HepG2 (cell line): ENCODE data around the gene IP6K1. TPM values are rescaled to one million over a fixed set of nuclear protein-coding genes. Genes with fewer than 3 reads are reported as not detected.

ENCODE experiments used
- AHR ChIP-seq: IDR thresholded peaks from 2 replicates; pipeline ENCODE4 v1.6.1; 2018; ENCODE audit warnings: missing genetic modification reagents, missing compliant biosample characterization
- ARID2 ChIP-seq: sonication (generic); formaldehyde crosslinking; IDR thresholded peaks from 2 replicates; pipeline ENCODE4 v1.8.1; 2022; ENCODE audit warnings: mild to moderate bottlenecking, missing genetic modification reagents, borderline replicate concordance
- EED ChIP-seq: sonication (generic); formaldehyde crosslinking; IDR thresholded peaks from 2 replicates; pipeline ENCODE4 v1.5.0; 2020; ENCODE audit warnings: mild to moderate bottlenecking, missing genetic modification reagents
- HDAC1 ChIP-seq: sonication (generic); formaldehyde crosslinking; IDR thresholded peaks from 2 replicates; pipeline ENCODE4 v1.5.1; 2020; ENCODE audit warnings: mild to moderate bottlenecking, missing genetic modification reagents
- HMGXB4 ChIP-seq, 2 experiments: sonication (generic) in 1 of 2; formaldehyde crosslinking in 1 of 2; IDR thresholded peaks; 2 replicates each; pipeline versions ENCODE4 v1.4.0 to v1.6.1; 2018 to 2020; ENCODE audit warnings: missing genetic modification reagents in 2 of 2, borderline replicate concordance in 1 of 2, low read depth in 1 of 2, mild to moderate bottlenecking in 1 of 2, missing biosample characterization in 1 of 2
- JARID2 ChIP-seq: sonication (generic); formaldehyde crosslinking; IDR thresholded peaks from 2 replicates; pipeline ENCODE4 v1.8.1; 2023; ENCODE audit warnings: missing genetic modification reagents, inconsistent platforms; ENCODE audit not compliant: insufficient replicate concordance
- NRL ChIP-seq: sonication (generic); formaldehyde crosslinking; IDR thresholded peaks from 2 replicates; pipeline ENCODE4 v1.5.0; 2020; ENCODE audit warnings: missing genetic modification reagents, mild to moderate bottlenecking, moderate library complexity, borderline replicate concordance
- PHF8 ChIP-seq: sonication (generic); formaldehyde crosslinking; IDR thresholded peaks from 2 replicates; pipeline ENCODE4 v1.5.0; 2020; ENCODE audit warnings: missing genetic modification reagents
- RARA ChIP-seq: IDR thresholded peaks from 2 replicates; pipeline ENCODE4 v1.6.1; 2016; ENCODE audit warnings: missing genetic modification reagents, missing compliant biosample characterization
- SOX6 ChIP-seq, 2 experiments: fragments of 450-650 bp in 1 of 2; sonication (generic) in 1 of 2; formaldehyde crosslinking in 1 of 2; IDR thresholded peaks; 2 replicates each; pipeline versions ENCODE4 v1.4.0 to v1.6.1; 2017 to 2020; ENCODE audit warnings: antibody characterized with exemption in 1 of 2, mild to moderate bottlenecking in 1 of 2, missing genetic modification reagents in 1 of 2
- SRF ChIP-seq: IDR thresholded peaks from 2 replicates; pipeline ENCODE4 v1.6.1; 2011; ENCODE audit warnings: mild to moderate bottlenecking, low read depth, low read length, moderate library complexity
- ZBTB33 ChIP-seq: sonication (generic); formaldehyde crosslinking; IDR thresholded peaks from 2 replicates; pipeline ENCODE4 v1.4.0; 2020; ENCODE audit warnings: missing genetic modification reagents
- ZNF260 ChIP-seq: sonication (generic); formaldehyde crosslinking; IDR thresholded peaks from 2 replicates; pipeline ENCODE4 v1.4.0; 2020; ENCODE audit warnings: missing genetic modification reagents, low read depth, mild to moderate bottlenecking, borderline replicate concordance
- ZNF263 ChIP-seq: sonication (generic); formaldehyde crosslinking; IDR thresholded peaks from 2 replicates; pipeline ENCODE4 v1.4.0; 2020; ENCODE audit warnings: missing genetic modification reagents
- ZNF280B ChIP-seq: sonication (generic); formaldehyde crosslinking; IDR thresholded peaks from 2 replicates; pipeline ENCODE4 v1.5.0; 2020; ENCODE audit warnings: missing genetic modification reagents, mild to moderate bottlenecking, borderline replicate concordance
- ZNF572 ChIP-seq: sonication (generic); formaldehyde crosslinking; IDR thresholded peaks from 2 replicates; pipeline ENCODE4 v1.5.1; 2020; ENCODE audit warnings: mild to moderate bottlenecking, missing genetic modification reagents
- ZNF607 ChIP-seq: sonication (generic); formaldehyde crosslinking; IDR thresholded peaks from 2 replicates; pipeline ENCODE4 v1.5.1; 2020; ENCODE audit warnings: missing genetic modification reagents, mild to moderate bottlenecking, borderline replicate concordance
- ZNF768 ChIP-seq: sonication (generic); formaldehyde crosslinking; IDR thresholded peaks from 2 replicates; pipeline ENCODE4 v1.4.0; 2020; ENCODE audit warnings: missing genetic modification reagents
- ZNF816 ChIP-seq: sonication (generic); formaldehyde crosslinking; IDR thresholded peaks from 2 replicates; pipeline ENCODE4 v1.8.0; 2022; ENCODE audit warnings: missing genetic modification reagents, mild to moderate bottlenecking, borderline replicate concordance
- polyA plus RNA-seq, 8 experiments: library from polyadenylated mRNA; depleted of rRNA in 3 of 8; stranded (reverse) in 7 of 8; unstranded in 1 of 8; fragments of >200 nt; fragmentation: Illumina TruSeq in 4 of 8; extraction: Trizol in 4 of 8; gene quantifications; 2 replicates each; pipeline versions ENCODE4 v1.2.1 to v1.2.3, GENCODE V29; 2011 to 2016; ENCODE audit warnings: low read depth in 4 of 8, missing spikeins in 1 of 8, mixed read lengths in 1 of 8; ENCODE audit not compliant: insufficient read depth in 1 of 8
- total RNA-seq, 5 experiments: library from RNA; depleted of rRNA; stranded (reverse); fragments of >200 nt; fragmentation: Illumina TruSeq; extraction: Trizol; gene quantifications; 2 replicates each; pipeline ENCODE4 v1.2.3, GENCODE V29; 2016; ENCODE audit warnings: low read depth in 1 of 5
- TF ChIP-seq, protein P1 (sequence below): sonication (generic); formaldehyde crosslinking; IDR thresholded peaks from 2 replicates; pipeline ENCODE4 v1.5.1; 2020; ENCODE audit warnings: mild to moderate bottlenecking, moderate library complexity, missing genetic modification reagents

The IP6K1 gene
- total and polyA plus RNA-seq, 2 of the 13 experiments (the other 11 are each of a cell fraction or from before 2014, with no cell fraction given): 17.7 to 29.7 TPM

GRCh38 chr3:49785565-49786356 is 581 bp downstream of the IP6K1 start (continued):
- TF ChIP-seq HMGXB4 (CRISPR knock-in tag; IDR thresholded peaks at IDR 0.05; ENCODE audit: borderline replicate concordance in 1 of 2, low read depth in 1 of 2): 0 out of 4 replicates have a peak, but pooled peaks of 1 of the 2 experiments have one; percentile 19
- no peak for TF ChIP-seq SOX6 (IDR thresholded peaks at IDR 0.05)
- TF ChIP-seq SOX6 (CRISPR knock-in tag; IDR thresholded peaks at IDR 0.05): no peak
- no peak for TF ChIP-seq ZNF280B (CRISPR knock-in tag)
- no peak for TF ChIP-seq SRF
- 0 out of 2 replicates have a peak, but pooled peaks have one; percentile 55 for TF ChIP-seq AHR
- TF ChIP-seq EED: 0 out of 2 replicates have a peak, but pooled peaks have one; percentile 12
- peak; percentile 89 for TF ChIP-seq ZNF263 (CRISPR knock-in tag)
- 0 out of 2 replicates have a peak, but pooled peaks have one; percentile 20 for TF ChIP-seq ZNF816
- TF ChIP-seq, protein P1, sequence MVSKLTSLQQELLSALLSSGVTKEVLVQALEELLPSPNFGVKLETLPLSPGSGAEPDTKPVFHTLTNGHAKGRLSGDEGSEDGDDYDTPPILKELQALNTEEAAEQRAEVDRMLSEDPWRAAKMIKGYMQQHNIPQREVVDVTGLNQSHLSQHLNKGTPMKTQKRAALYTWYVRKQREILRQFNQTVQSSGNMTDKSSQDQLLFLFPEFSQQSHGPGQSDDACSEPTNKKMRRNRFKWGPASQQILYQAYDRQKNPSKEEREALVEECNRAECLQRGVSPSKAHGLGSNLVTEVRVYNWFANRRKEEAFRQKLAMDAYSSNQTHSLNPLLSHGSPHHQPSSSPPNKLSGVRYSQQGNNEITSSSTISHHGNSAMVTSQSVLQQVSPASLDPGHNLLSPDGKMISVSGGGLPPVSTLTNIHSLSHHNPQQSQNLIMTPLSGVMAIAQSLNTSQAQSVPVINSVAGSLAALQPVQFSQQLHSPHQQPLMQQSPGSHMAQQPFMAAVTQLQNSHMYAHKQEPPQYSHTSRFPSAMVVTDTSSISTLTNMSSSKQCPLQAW (CRISPR knock-in tag): 0 out of 2 replicates have a peak, but pooled peaks have one; percentile 9
- TF ChIP-seq HDAC1 (CRISPR knock-in tag): 0 out of 2 replicates have a peak, but pooled peaks have one; percentile 10
- 0 out of 2 replicates have a peak, but pooled peaks have one; percentile 1 for TF ChIP-seq ZNF607 (CRISPR knock-in tag)
- peak; percentile 36; the same call in 1 of the 2 replicates for TF ChIP-seq ZNF768
- TF ChIP-seq NRL: peak; percentile 17; the same call in 1 of the 2 replicates
- no peak for TF ChIP-seq JARID2 (CRISPR knock-in tag)
- TF ChIP-seq PHF8: no peak
- no peak for TF ChIP-seq ZNF260
- no peak for TF ChIP-seq RARA (CRISPR knock-in tag)
- TF ChIP-seq ZNF572 (CRISPR knock-in tag): 0 out of 2 replicates have a peak, but pooled peaks have one; percentile 23
- peak; percentile 39; the same call in 1 of the 2 replicates for TF ChIP-seq ARID2 (CRISPR knock-in tag)
- TF ChIP-seq ZBTB33 (CRISPR knock-in tag): no peak
